GOT3 (cell line): ENCODE results near the gene LZTR1.

Source experiments
- DNase-seq: peaks from one replicate; lab custom pipeline; 2025; ENCODE audit warnings: mixed read lengths; lab: John Stamatoyannopoulos, UW

The LZTR1 gene

GRCh38 chr22:20951151-20951931, 30.8 kb upstream of the LZTR1 start:
- no peak for DNase-seq

DNA sequence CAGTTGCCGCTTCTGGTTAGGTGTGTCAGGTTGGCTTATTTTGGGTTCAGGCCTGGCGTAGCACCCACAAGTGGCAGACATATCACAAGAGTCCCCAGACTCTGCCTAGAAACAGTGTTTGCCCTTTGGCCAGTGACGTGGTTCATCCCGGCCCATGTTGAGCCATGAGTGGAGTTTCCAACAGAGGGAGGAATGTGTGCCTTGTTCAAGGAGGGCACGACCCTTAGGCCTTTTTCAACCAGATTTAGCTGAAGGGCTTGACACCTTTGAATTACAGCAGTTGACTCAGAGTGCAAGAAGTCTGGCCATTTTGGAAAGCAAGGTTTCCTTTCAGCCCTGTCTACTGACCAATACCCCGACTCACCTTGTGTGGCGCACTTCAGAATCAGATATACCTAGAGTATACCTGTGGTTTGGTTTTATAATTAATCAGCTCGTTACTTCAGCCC, 30.1 kb upstream of the LZTR1 start:
- DNase-seq: no peak

- no peak for DNase-seq
Observed at GRCh38 chr22:20952544-20953341, 29.4 kb upstream of the LZTR1 start.

DNA sequence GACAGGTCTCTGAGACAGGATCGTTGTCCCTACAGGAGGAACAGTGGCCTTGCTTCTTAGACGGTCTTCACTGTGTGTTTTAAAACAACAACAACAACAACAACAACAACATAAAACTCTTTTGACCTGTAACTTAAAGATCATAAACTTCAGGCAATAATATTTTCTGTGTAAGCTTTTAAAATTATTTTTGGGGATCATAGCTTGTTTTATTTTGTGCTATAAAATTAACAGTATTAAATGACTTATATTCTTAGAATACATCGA, 28.8 kb upstream of the LZTR1 start:
- no peak for DNase-seq

DNA sequence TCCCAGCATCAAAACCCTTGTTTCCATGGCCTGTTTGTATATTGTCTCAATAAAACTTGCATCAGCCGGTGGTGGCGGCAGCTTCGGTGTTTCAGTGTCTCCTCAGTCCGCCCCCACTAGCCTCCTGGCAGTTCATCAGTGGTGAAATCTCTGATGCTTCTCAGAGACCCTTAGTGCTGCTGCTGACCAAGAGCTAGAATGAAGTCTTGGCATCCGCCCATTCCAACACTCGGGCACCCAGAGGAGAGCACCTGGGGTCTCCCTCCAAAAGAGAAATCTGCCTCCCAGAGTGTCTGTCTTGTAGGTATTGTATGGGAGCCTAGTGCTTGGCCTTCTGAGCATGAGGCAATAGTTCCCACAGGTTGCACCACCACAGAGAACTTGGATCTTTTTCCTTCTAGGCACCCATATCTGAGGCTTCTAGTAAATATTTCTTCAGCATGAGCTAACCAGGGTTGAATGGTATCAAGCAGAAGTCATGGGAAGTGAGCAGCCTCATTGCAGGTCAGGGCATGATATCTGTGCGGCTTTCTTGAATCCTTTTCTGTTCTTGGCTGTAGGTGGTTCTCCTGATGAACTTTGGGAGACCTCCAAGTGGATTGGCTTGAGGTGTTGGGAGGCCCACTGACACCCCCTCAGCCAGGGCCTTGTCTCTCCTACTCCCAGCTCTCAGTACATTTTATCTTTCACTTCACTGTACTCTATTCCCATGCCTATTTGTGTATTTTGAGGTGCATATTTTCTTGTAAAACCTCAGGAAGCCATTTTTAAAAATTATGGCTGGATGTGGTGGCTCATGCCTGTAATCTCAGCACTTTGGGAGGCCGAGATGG, 28.2 kb upstream of the LZTR1 start:
- DNase-seq: no peak

DNA sequence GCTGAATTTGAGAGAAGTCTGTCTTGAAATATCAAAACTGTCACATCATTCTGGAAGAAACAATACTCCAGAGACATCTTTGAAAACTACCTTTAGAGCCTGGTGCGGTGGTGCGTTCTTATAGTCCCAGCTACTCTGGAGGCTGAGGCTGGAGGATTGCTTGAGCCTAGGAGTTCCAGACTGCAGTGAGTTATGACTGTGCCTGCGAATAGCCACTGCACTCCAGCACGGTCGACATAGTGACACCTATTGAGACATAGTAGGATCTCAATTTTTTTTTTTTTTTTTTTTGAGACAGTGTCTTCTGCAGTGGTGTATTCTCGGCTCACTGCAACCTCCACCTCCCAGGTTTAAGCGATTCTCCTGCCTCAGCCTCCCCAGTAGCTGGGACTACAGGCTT, 26.5 kb upstream of the LZTR1 start:
- no peak for DNase-seq

GRCh38 chr22:20956258-20957101, 25.6 kb upstream of the LZTR1 start:
- no peak for DNase-seq

DNA sequence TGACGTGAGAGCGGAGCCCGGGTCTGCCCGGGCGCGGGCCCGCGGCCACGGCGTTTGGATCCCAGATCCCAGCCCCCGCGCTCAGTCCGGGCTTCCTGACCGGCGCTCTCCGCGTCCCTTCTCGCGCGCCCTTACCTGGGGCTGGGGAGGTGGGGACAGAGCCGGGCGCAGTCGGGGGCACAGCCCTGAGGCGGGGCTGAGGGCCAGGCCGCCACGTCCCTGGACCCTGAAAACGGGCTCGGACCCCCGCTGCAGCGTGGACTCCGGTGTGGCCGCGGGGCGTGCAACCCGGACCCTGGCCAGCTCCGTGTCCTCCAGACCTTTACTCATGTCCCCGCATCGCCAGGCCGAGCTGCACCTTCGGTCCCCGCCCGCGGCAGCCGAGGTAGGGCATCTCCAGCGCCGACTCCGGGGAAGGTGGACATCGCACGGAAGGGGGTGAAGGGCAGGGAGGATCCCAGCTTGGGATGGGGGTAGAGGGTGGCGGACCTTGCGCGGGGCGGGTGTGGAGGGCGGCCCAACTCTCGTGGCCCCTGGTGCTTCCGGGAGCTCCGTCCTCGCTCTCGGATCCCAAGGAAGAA, 24.9 kb upstream of the LZTR1 start:
- DNase-seq: no peak

DNA sequence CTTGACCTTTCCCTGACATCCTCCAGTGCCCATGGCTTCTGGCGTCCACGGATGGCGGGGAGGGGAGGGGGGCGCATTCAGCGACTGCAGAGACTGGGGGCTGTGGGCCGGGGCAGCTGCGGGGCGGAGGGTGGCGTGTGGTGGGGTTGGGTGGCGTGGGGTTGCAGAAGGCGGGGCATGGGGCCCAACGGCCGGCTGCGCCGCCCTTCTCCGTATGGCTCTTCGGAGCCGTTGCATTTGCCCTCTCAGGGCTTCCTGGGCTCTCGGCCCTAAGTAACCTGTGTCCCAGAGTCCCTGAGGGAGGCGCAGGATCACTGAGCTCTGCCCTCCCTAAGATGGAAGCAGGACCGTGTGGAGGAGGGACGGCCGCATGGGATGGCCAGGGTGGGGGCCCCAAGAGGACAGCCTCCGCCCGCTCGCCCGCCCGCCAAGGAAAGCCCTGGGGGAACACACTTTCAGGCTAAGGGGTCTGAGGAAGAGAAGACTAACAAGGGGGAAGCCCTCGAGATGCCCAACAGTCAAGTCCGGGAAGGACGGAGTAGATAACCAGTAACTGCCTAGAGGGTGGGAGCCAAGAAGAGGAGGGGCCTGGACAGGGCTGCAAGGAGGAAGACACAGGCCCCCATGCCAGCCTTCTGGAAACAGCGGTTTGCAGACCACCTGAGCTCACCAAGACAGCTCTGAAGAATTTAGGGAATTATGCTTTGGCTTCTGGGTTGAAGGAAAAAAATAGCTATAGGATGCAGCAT, 24.2 kb upstream of the LZTR1 start:
- no peak for DNase-seq

- no peak for DNase-seq
Observed at GRCh38 chr22:20959578-20960461, 22.3 kb upstream of the LZTR1 start.

DNA sequence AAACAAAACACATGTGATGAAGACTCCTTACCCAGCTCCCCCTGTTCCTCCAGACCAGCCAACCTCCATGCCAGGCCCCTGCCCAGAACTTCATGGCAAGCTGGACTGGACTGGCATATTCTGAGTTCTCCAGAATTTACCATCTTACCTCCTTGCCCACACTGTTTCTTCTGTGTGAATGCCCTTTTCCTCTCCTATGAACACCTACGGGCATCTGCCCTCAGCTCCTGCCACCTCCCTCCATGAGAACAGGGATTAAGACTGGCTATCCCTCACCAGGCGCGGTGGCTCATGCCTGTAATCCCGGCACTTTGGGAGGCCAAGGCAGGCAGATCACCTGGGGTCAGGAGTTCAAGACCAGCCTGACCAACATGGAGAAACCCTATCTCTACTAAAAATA, 21.5 kb upstream of the LZTR1 start:
- no peak for DNase-seq

DNA sequence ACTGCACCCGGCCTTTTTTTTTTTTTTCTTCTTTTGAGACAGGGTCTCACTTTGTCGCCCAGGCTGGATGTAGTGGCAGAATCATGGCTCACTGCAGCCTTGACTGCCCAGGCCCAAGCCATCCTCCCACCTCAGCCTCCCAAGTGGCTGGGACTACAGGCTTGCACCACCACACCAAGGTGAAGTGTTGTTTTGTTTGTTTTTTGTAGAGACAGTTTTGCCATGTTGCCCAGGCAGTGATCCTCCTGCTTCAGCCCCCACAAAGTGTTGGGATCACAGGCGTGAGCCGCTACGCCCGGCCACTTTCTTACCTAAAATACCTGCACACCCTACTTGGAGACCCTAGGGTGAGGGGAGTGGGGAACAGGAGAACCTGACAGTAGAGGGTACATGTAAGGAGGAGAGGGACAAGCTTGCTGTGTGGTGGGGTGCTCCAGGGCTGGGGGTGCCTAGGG, 19.6 kb upstream of the LZTR1 start:
- DNase-seq: no peak

GRCh38 chr22:20963201-20964052, 18.7 kb upstream of the LZTR1 start:
- DNase-seq: no peak

DNA sequence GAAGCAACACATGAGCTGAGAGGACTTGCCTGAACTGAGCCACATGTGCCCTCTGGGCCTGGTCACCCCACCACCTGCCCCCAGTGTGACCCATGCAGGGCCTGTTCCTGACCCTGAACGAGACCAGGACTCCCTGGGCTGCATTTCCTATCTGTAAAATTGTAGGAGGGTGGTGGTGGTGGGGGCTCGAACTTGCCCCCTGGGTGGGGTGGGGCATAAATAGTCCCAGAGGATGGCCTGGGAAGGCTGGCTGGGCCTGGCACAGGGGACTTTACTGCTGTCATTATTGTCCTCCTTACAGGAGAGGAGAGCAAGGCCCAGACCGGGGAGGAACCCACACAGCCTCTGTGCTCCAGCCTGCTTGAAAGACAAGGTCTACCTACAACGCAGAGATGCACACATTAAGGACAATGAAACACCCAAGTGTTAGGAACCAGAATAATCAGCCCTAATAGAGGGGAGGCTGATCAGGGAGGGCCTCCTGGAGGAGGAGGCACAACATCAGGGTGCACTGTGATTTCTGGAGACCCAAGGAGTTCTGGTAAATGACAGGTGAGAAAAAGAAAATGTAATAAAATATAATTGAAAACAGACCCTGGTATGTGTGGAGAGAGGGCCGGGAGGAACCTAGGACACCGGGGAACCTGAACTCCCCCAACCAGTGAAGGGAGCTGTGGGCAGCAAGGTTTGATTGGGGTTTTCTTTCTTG, 17.9 kb upstream of the LZTR1 start:
- no peak for DNase-seq

GRCh38 chr22:20964799-20965103, 17.3 kb upstream of the LZTR1 start:
- no peak for DNase-seq

- no peak for DNase-seq
Observed at GRCh38 chr22:20965104-20965887, 16.8 kb upstream of the LZTR1 start.
